Stimulated activated CD4-positive, alpha-beta T cell treated with anti-CD3 and anti-CD28 coated beads, Interleukin-12 subunit alpha, Interleukin-12 subunit beta, amount 100 ng/mL, for 4 hours (primary cell): ENCODE results near the gene ZC3H14.
"Not testable (repeated sequence)": the region's sequence is repeated elsewhere in the genome, so short reads cannot be mapped to it uniquely, and the experiment has no call there.

Experiments
- DNase-seq: peaks from one replicate; pipeline ENCODE4 v3.0.0-alpha.2; 2020

Gene ZC3H14, protein sequence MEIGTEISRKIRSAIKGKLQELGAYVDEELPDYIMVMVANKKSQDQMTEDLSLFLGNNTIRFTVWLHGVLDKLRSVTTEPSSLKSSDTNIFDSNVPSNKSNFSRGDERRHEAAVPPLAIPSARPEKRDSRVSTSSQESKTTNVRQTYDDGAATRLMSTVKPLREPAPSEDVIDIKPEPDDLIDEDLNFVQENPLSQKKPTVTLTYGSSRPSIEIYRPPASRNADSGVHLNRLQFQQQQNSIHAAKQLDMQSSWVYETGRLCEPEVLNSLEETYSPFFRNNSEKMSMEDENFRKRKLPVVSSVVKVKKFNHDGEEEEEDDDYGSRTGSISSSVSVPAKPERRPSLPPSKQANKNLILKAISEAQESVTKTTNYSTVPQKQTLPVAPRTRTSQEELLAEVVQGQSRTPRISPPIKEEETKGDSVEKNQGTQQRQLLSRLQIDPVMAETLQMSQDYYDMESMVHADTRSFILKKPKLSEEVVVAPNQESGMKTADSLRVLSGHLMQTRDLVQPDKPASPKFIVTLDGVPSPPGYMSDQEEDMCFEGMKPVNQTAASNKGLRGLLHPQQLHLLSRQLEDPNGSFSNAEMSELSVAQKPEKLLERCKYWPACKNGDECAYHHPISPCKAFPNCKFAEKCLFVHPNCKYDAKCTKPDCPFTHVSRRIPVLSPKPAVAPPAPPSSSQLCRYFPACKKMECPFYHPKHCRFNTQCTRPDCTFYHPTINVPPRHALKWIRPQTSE

DNA sequence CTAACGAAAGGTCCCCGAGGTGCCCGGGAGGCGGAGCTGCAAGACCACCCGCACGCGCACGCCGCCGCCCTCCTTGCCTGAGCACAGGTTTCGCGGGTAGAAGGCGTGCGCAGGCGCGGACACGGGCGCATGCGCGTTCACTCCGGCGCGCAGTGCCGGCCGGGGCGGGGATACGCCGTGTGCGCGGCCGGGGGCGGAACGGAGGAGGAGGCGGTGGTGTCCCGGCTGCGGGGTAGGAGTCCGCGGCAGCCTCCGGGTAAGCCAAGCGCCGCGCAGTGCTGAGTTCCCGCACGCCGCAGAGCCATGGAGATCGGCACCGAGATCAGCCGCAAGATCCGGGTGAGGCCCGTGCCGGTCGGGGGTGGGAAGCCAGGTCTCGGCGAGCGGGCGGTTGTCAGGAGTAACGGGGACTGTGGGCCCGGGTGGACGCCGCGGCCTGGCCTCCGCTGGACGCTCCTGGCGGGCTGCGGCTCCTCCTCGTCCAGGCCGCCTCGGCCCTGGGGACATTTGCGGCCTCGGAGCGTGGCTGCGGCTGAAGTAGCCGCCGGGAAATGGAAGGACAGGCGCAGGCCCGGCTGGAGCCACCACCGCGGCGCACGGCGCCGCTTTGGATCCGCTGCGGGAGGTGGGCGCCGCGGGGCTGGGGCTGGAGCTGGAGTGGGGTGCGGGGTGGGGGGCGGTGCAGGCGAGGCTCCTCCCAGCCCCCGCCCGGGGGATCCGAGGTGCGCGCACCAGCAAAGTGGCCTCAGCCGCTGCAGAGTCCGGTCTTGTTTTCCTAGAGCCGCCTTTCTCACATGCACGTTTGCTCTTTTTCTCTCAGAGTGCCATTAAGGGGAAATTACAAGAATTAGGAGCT, at the start of gene ZC3H14:
ZC3H14 (plus strand) TSS at position 207 of the 856 bp plus-strand sequence; CDS start at position 304, 97 bp downstream.
- DNase-seq, result peak; percentile 83

DNA sequence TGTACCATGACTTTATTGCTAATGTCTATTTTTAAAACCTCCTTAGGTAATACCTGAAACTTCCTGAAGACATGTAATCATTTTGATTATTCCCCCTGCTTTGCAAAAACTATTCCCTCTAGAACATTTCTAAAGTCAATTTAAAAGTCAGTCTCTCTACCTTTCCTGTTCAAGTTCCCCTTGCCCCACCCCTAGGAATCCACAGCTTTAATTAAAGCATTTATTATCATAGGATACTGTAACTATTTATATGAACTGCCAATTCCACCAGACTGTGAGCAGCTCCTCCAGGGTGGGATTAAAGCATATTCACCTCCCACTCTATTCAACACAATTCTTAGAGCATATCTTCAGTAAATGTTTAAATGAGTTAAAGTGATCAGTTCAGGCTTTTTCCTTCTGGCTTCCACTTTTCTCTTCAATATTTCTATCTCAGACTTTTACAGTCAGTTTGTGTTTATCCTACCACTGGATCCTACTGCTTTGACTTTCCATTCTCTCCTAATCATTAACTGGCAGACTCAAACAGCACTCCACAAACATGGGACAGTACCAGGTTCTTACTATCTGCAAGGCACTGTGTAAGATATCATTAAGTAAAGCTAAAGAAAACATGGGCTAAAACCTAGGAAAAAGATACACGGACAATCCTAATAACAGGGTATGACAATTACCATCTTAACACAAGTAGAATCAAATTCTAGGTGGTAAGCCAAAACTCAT, 47.2 kb upstream of the ZC3H14 start:
- DNase-seq, result no peak

DNA sequence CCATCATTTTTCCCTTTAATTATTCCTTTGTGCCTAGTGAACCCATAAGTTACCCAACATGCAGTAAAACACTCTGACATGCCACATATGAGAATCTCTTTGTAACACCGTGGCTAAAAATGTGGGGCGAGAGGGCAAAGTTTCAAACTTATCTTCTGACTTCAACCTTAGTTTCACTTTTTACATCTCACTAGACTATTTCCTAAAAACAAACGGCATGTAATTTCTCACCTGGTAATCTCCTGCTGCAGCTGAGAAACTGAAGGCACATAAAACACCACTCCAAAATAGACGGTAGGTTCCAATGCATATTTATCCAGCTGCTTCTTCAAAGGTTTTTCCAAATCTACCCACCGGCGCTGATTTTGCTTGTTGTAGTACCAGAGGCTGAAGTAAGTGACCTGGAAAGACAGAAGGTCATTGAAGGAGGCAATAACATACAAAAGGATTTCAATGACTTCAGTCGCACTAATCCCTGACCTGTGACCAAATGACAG, 45.9 kb upstream of the ZC3H14 start:
- DNase-seq, result no peak

DNA sequence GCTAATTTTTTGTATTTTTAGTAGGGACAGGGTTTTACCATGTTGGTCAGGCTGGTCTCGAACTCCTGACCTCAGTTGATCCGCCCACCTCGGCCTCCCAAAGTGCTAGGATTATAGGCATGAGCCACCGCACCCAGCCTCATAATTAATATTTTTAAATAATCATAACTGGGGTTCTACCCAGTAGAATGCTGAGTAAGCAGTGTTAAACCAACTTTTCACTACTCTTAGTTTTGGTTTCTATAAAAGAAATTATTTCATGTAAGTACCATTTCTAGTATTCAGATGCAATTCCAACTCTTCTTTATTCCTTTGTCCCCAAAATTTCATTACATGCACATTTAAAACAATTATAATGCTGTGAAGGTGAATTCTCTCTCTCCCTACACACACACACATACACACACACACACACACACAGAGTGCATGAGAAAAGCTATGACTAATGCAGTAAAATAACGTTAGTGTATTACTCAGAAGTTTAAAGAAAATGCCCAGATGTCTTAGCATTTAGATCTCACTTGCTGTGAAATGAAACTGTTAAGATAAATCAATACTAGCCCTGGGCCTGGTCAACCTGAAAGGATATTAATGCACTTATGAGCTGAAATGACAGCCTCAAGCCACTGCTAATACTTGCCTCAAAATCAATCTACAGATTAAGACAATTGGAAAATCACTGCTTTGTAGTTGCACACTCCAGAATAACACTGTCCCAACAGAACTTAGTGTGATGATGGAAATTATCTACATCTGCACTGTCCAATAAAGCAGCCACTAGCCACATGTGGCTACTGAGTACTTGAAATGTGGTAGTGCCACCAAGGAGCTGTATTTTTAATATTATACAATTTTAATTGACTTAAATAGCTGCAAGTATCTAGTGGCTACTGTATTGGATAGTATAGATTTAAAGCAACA, 44.0 kb upstream of the ZC3H14 start:
- DNase-seq, result no peak

DNA sequence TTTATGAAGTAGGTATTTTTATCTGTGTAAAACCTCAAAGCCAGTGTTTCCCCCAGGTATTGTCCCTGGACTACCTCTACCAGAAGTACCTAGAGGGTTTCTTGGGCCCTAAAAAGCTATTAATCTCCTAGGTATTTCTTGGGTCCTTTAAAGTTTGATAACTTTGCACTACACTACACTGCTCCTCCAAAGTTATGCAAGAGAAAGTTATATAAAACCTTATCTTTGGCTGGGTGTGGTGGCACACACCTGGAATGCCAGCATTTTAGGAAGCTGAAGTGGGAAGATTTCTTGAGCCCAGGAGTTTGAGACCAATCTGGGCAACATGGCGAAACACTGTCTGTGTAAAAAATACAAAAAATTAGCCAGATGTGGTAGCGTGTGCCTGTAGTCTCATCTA, 42.9 kb upstream of the ZC3H14 start:
- no peak for DNase-seq

DNA sequence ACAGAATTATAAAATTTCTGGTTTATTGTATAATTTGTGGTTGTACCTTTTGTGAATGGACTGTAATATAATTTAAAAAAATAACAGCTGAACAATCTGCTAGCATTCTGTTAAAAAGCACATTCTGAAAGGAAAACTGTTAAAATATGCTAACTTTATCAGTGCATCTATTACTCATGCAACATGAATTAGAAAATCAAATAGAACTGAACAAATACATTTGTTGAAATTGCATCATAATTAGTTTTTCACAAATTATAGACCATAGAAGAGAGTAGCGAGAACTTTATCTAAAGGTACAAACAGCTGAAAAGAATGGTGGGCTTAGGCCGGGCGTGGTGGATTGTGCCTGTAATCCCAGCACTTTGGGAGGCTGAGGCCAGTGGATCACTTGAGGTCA, 41.0 kb upstream of the ZC3H14 start:
- no peak for DNase-seq

DNA sequence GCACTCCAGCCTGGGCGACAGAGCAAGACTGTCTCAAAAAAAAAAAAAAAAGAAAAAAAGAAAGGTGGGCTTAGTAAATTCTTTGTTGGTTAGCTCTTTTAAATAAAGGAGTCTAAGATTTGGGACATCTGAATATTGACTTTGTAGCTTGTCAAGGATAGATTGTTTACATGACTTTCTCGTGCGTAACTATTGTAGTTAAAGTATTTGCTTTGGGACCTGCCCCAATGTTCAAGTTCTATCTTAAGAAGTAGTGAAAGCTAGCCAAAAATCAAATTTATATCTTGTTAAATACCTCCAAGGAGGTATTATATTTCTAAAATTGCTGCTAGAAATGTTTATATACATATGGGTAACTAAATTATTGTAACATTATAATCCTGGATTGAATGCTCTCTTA, 40.4 kb upstream of the ZC3H14 start:
- no peak for DNase-seq

DNA sequence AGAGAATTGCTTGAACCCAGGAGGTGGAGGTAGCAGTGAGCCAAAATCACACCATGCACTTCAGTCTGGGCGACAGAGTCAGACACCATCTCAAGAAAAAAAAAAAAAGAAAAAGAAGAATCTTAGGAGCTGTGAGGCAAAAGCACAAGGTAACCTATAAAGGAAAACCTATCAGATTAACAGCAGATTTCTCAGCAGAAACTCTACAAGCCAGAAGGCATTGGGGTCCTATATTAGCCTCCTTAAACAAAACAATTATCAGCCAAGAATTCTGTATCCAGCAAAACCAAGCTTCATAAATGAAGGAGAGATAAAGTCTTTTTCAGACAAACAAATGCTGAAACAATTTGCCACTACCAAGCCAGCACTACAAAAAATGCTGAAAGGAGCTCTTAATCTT, 32.9 kb upstream of the ZC3H14 start:
- DNase-seq, result not testable (repeated sequence)

DNA sequence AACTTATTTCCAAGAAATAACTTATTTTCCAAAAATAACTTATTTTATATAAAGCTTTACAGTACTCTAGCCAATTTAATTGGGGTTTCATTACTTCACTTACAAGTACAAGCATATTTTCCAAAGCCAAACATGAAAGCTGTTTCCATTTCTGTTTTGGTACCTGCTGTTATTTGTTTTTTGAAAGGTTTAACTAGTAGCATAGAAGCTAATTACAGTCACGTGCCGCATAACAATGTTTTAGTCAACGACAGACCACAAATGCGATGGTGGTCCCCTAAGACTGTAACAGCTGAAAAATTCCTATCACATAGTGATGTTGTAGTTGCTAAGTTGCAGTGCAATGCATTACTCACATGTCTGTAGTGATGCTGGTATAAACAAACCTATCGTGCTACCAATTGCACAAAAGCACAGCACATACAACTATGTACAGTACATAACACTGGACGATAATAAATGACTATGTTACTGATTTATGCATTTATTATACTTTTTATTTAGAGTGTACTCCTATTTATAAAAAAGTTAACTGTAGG, 29.7 kb upstream of the ZC3H14 start:
- DNase-seq, result no peak

DNA sequence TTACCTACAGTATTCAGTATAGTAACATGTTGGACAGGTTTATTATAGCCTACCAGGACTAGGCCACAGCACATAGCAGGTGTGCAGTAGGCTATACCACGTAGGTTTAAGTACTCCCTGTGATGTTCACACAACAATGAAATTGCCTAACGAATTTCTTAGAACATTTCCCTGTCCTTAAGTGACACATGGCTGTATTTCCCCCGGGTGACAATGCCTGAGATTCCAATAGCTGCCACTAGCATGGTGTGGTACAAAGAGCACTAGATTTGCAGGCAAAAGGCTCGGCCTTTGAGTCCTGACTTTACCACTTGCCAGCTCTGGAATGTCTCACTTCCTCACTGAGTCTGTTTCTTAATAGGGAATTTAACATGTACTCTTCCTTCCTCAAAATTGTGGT, 27.7 kb upstream of the ZC3H14 start:
- no peak for DNase-seq

DNA sequence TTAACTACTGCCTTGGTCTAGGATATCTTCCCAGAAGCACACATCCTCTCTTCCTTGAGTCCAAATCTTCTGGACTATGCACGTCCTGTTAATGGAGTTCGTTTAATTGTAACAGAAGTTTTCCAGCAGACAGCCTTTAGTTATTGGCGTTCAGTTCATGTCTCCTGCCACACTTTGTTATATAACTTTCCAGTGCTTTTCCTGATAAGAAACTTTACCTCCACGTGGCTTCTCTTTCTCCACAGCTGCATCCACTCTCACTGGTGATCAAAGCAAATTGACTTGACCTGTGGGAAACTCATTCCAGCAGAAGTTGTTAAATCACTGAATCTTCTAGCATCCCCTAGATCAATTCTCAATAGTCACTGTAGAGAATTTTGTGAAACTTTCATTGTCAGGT, 27.0 kb upstream of the ZC3H14 start:
- DNase-seq, result no peak

DNA sequence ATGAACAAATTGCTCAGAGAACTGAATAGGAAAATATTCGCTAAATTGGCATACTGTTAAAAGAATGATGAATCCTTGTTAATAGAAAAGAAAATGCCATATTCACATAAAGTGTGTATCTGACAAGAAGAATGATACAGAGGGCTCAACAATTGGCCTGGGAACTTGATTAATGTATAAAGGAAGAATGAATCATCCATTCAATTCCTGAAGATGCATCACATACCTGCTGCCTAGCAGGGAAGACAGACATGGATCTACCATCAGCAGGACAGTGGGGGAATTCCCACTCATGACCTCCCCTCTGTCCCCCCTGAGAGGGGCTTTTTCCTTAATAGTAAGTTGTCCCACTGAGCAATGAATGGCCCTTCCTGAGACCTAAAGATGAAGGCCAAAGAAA, 21.5 kb upstream of the ZC3H14 start:
- no peak for DNase-seq

DNA sequence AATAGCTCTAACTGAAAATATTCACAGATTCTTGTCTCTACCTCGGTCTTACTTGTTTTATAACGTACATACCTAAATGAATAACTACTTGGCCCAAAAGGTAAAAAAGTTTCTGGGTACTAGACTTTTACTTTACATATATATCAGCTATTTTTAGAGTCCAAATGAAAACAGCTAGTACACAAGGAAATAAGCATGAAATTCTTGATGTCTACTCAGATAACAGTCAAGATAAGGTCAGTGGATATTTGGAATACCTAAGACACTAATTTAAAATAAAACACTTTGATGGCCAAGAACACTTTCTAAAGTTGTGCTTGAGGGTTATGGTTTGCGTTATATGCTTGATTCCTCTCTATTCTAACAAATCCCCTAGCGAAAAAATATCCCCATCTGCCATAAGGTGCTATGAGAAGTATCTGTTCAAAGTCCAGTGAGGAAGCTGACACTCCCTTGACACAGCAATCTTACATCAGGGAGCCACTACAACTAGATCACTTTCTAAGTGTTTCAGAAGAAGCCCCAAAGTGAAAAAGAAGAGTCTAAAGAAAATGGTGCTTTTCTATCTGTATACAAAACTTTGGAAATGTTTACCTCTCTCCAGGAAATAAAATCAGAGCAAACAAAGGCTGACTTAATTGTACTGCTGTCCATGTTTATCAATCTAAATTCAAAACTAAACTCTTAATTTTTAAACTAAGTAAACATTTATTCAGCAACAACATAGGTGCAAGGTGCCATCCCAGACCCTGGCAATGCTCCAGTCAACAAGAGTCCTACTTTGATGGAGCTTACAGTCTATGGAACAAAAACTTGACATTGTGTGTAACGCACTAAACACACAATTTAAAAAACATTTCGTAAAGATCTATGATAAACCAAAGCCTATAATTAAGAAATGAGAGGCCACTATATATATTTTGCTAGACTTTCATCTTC, 19.7 kb upstream of the ZC3H14 start:
- DNase-seq, result no peak

DNA sequence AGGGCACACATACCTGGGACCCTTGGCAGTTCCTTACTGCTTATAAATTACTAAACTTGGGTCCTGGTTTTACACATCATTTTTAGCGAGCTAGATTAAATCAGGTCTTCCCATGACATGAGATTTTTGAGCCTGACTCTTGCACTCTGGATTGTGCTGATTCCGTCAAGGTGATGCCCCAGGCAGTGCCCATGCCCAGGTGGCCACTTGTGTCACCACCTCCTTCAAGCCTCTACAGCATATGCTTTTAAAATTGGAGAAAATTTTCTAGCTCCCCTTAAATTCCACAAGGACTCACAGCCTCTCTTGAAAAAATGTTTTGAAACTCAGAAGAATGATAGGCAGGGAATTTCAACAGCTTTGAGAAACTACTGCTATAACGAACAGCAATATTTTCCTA, 17.6 kb upstream of the ZC3H14 start:
- DNase-seq, result no peak

DNA sequence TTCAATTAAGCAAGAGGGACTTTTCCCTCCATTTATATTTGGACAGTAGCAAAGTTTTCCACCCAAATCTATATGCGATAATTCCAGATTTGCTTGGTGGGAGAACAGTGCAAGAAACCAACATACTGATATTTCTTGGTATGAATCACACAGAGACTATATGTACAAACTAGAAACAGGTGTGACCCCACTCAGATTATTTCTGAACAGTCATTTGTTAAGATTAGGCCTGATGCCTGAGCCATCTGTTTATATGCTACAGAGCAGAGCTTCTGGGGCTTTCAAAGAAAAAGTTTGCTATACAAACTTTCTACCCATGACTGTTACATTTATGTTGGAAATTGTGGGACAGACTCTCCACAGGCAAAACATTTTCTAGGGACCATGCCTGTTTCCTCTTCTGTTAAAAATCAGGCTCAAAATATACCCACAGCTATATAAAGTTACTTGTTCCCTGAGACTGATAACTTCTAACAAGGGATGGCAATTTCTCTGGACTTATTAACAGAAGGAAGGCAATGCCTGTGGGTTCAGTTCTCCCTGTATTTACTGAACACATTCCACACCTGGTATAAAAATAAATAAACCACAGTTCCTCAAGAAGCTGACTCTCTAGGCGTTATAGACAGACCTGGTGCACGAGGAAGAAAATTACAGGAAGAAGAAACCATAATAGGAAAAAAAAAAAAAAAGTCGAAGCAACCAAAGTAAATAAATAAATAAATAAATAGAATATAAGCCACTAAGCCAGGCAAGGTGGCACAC, 16.0 kb upstream of the ZC3H14 start:
- no peak for DNase-seq

DNA sequence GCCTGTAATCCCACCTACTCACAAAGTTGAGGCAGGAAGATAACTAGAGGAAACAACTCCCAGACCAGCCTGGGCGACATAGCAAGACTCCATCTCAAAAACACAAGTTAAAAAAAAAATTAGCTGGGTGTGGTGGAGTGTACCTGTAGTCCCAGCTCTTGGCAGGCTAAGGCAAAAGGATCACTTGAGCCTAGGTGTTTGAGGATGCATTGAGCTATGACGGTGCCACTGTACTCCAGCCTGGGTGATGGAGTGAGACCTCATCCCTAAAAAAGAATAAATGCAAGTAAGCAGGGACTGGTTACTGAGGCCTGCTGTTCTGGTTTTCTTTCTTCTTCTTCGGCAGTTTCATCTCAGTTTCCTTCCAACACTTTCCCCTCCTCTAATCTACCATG, 15.5 kb upstream of the ZC3H14 start:
- DNase-seq, result no peak

DNA sequence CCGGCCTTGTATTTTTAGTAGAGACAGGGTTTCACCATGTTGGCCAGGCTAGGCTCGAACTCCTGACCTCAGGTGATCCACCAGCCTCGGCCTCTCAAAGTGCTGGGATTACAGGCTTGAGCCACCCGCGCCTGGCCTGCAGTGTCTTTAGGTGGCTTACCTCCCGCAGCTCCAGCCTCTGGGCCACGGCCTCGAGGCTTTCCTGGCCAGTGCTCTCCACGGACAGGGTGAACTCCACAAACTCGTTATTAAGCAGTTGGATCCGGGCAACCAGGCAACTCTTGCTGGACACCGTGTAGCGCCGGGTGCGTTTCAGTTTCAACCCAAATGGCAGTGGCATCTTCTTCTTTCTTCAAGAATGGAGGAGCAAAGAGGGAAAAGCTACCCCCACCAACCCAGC, 12.8 kb upstream of the ZC3H14 start:
- DNase-seq, result no peak

DNA sequence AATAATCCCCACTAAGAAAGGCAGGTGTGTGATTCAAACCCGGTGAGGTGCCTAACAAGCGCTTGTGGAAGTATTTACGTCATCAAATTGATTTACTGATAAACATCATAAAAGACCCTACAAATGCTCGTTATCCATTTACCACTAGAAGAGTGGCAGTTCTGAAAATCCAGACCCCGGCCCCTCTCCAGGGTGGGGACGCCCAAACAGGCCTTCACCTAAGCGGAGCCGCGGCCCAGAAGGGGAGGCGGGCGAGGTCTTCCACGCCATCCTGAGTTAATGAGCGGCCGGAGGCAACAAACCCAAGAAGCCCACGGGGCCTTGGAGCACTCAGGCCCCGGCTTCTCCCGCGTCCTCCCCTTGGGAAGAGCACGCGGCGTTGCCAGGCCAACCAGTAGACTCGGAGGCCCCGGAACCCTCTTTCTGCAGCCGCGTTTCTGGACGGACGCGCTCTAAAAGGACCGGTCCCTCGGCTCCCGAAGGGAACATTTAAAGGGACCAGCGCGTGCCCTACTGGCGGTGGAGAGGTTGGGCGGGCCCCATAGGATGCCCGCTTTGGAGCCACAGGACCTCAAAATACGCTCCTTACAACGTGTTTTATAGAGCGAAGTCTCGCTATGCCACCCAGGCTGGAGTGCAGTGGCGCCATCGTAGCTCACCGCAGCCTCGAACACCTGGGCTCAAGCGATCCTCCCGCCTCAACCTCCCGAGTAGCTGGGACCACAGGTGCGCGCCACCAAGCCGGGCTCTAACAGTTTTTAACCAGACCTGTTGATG, 11.6 kb upstream of the ZC3H14 start:
- peak; percentile 62 for DNase-seq
